RWPE2 (cell line): Measurements from ENCODE around the gene PDE6A.

ENCODE experiments used
- ATAC-seq: fragments of 200-7000 bp; cut with Tn5 transposase; 3 replicates; pipeline ENCODE4 v1.9.1; 2021; ENCODE audit warnings: low read depth
- DNase-seq: peaks from one replicate; pipeline ENCODE4 v3.0.0-alpha.2; 2020; ENCODE audit warnings: low spot score
- H3K27ac ChIP-seq: fragments of 450-650 bp; 2 replicates; pipeline ENCODE4 v1.5.1; 2017; ENCODE audit warnings: mild to moderate bottlenecking; ENCODE audit not compliant: poor library complexity, severe bottlenecking
- H3K27me3 ChIP-seq: fragments of 250-450 bp; sonication (Bioruptor Pico); 2 replicates; pipeline ENCODE4 v1.5.1; 2021; ENCODE audit warnings: mild to moderate bottlenecking, moderate library complexity; ENCODE audit not compliant: insufficient read depth, poor library complexity, severe bottlenecking
- H3K36me3 ChIP-seq: fragments of 250-450 bp; sonication (Bioruptor Pico); 2 replicates; pipeline ENCODE4 v1.5.1; 2020; ENCODE audit warnings: low read depth, mild to moderate bottlenecking, moderate library complexity
- H3K4me1 ChIP-seq: fragments of 250-450 bp; sonication (Bioruptor Pico); 2 replicates; pipeline ENCODE4 v1.5.1; 2021; ENCODE audit warnings: mild to moderate bottlenecking, moderate library complexity; ENCODE audit not compliant: insufficient read depth, poor library complexity, severe bottlenecking
- H3K4me3 ChIP-seq: fragments of 250-450 bp; sonication (Bioruptor Pico); 2 replicates; pipeline ENCODE4 v1.5.1; 2021; ENCODE audit warnings: mild to moderate bottlenecking, moderate library complexity; ENCODE audit not compliant: severe bottlenecking
- H3K9me3 ChIP-seq: fragments of 250-450 bp; sonication (Bioruptor Pico); 2 replicates; pipeline ENCODE4 v1.5.1; 2021; ENCODE audit warnings: mild to moderate bottlenecking, moderate library complexity; ENCODE audit not compliant: severe bottlenecking
- CTCF ChIP-seq: fragments of 450-650 bp; IDR thresholded peaks from one replicate; pipeline ENCODE4 v1.5.1; 2017; ENCODE audit warnings: mild to moderate bottlenecking, moderate library complexity; ENCODE audit not compliant: poor library complexity, severe bottlenecking

PDE6A gene

GRCh38 chr5:149938791-149939358 is 5.7 kb downstream of the PDE6A start:
- no peaks in the 10 kb centered on the region for H3K36me3 ChIP-seq
- H3K9me3 ChIP-seq = no peaks in the 10 kb centered on the region
- H3K27ac ChIP-seq = peak overlapping the region; percentile 99
- peak; percentile 88 for ATAC-seq
- no peaks in the 10 kb centered on the region for H3K27me3 ChIP-seq
- peak; percentile 94 for DNase-seq
- TF ChIP-seq CTCF = no peak
- no peak overlapping the region for H3K4me3 ChIP-seq
- peaks cover 72% of the 10 kb centered on the region for H3K4me1 ChIP-seq

DNA sequence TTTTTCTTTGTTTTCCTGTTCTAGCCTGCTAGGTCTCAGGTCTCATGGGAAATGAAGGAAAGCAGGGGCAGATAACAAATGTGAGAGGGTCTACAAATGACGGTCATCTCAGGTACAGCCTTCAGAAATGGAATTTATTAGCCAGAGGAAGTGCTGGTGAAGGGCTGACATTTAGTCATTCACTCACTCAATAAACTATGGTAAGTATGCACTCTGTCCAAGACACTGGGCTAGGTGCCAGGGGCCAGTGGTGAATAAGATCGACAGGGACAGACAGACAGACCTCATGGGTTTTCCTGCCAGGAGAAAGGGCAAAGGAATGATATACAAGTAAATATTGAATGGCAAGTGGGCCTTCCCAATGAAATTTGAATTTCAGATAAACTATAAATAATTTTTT is 6.3 kb downstream of the PDE6A start:
- H3K4me3 ChIP-seq = no peak overlapping the region
- H3K4me1 ChIP-seq = peaks cover 68% of the 10 kb centered on the region
- peak overlapping the region; percentile 99 for H3K27ac ChIP-seq
- no peaks in the 10 kb centered on the region for H3K27me3 ChIP-seq
- no peaks in the 10 kb centered on the region for H3K36me3 ChIP-seq
- ATAC-seq = peak; percentile 54
- H3K9me3 ChIP-seq = no peaks in the 10 kb centered on the region
- peak; percentile 96 for DNase-seq
- no peak for TF ChIP-seq CTCF

- no peaks in the 10 kb centered on the region for H3K27me3 ChIP-seq
- no peak overlapping the region for H3K4me3 ChIP-seq
- DNase-seq (no peak), ATAC-seq (peak; percentile 55)
- no peak for TF ChIP-seq CTCF
- H3K9me3 ChIP-seq = no peaks in the 10 kb centered on the region
- H3K27ac ChIP-seq = peak overlapping the region; percentile 99
- no peaks in the 10 kb centered on the region for H3K36me3 ChIP-seq
- H3K4me1 ChIP-seq = peaks cover 61% of the 10 kb centered on the region
Observed at GRCh38 chr5:149937610-149938009, 7.0 kb downstream of the PDE6A start.

- peaks cover 56% of the 10 kb centered on the region for H3K4me1 ChIP-seq
- ATAC-seq = no peak
Observed at GRCh38 chr5:149936700-149937091, 7.9 kb downstream of the PDE6A start.

More at GRCh38 chr5:149936700-149937091, 7.9 kb downstream of the PDE6A start:
- DNase-seq = no peak
- no peaks in the 10 kb centered on the region for H3K9me3 ChIP-seq
- H3K4me3 ChIP-seq = no peak overlapping the region
- peak overlapping the region; percentile 99 for H3K27ac ChIP-seq
- H3K36me3 ChIP-seq = no peaks in the 10 kb centered on the region
- TF ChIP-seq CTCF = no peak
- H3K27me3 ChIP-seq = no peaks in the 10 kb centered on the region
